HG03097 (cell line): ENCODE results near the gene EIF3I.

Experiments used
- ATAC-seq: cut with Tn5 transposase; IDR thresholded peaks from one replicate; pipeline ENCODE4 v1.9.1; 2021; ENCODE audit not compliant: unreplicated experiment, low FRiP score

The EIF3I gene

GRCh38 chr1:32228771-32229170 lies 6.6 kb downstream of the EIF3I start:
- no peak for ATAC-seq

GRCh38 chr1:32231843-32232432 lies 9.7 kb downstream of the EIF3I start:
- ATAC-seq: no peak

GRCh38 chr1:32232558-32233304 lies 10.5 kb downstream of the EIF3I start:
- ATAC-seq: no peak

GRCh38 chr1:32234792-32235191 lies 12.6 kb downstream of the EIF3I start:
- no peak for ATAC-seq

GRCh38 chr1:32239337-32239736 lies 17.1 kb downstream of the EIF3I start:
- no peak for ATAC-seq

- no peak for ATAC-seq
Measured at GRCh38 chr1:32239790-32240139, 17.6 kb downstream of the EIF3I start.

- no peak for ATAC-seq
Measured at GRCh38 chr1:32240140-32240951, 18.1 kb downstream of the EIF3I start.

GRCh38 chr1:32241001-32241763 lies 19.0 kb downstream of the EIF3I start:
- no peak for ATAC-seq

GRCh38 chr1:32242341-32242851 lies 20.2 kb downstream of the EIF3I start:
- ATAC-seq: no peak

- no peak for ATAC-seq
Measured at GRCh38 chr1:32246888-32247273, 24.7 kb downstream of the EIF3I start, which contains the start of gene FAM167B. Gene FAM167B (plus strand): TSS chr1:32247222. CDS start chr1:32247422, 200 bp downstream.

- ATAC-seq: no peak
Measured at GRCh38 chr1:32247452-32247851, 25.2 kb downstream of the EIF3I start.

GRCh38 chr1:32247983-32248889 lies 26.0 kb downstream of the EIF3I start:
- ATAC-seq: no peak

- ATAC-seq: peak; percentile 49
Measured at GRCh38 chr1:32249831-32250525, 27.8 kb downstream of the EIF3I start.

GRCh38 chr1:32250893-32251716 lies 28.9 kb downstream of the EIF3I start, which contains the start of gene LCK:
Gene LCK (plus strand): TSS chr1:32251265. CDS start chr1:32274330, 23,065 bp downstream.
- no peak for ATAC-seq

GRCh38 chr1:32255072-32256071 lies 33.2 kb downstream of the EIF3I start:
- ATAC-seq: no peak

GRCh38 chr1:32256473-32257226 lies 34.4 kb downstream of the EIF3I start:
- ATAC-seq: no peak
